Measurements from ENCODE around the gene FBXO3. TPM values are rescaled to one million over a fixed set of nuclear protein-coding genes. Genes with fewer than 3 reads are reported as not detected.
A peak's percentile ranks its signal among the peaks of the same experiment; 100 is the strongest.
"Not testable (repeated sequence)": the region's sequence is repeated elsewhere in the genome, so short reads cannot be mapped to it uniquely, and the experiment has no call there.

The FBXO3 gene
- total RNA-seq, 4 donors from 2014 or later: 27.3 to 43.9 (median 34.4) TPM

- Histone ChIP-seq H3K36me3 (no peaks in the 10 kb centered on the region), H3K27ac (no peak overlapping the region), H3K4me3 (peak overlapping the region in 3 of 4 donors; percentile 20 to 48 (median 25)), H3K9me3 (no peaks in the 10 kb centered on the region), H3K27me3 (peaks cover 0 to 80% (median 7%) of the 10 kb centered on the region in 4 donors), H3K4me1 (peaks cover 4 to 13% (median 8%) of the 10 kb centered on the region in 3 donors)
- DNase-seq: no peak
- intact Hi-C loops (cut with DNase I): no loop called here
- TF ChIP-seq POLR2A (IDR thresholded peaks at IDR 0.05): no peak
- no peak for TF ChIP-seq CTCF (IDR thresholded peaks at IDR 0.05)
- WGBS, 2 donors: 5 to 11% methylated on average over 8 to 17 of the region's 18 CpGs
These were observed 28.1 kb upstream of the FBXO3 start for GRCh38 chr11:33802194-33802950.

- Histone ChIP-seq H3K4me3 (peak overlapping the region in 2 of 4 donors; percentile 20 to 25), H3K27me3 (peaks cover 0 to 83% (median 7%) of the 10 kb centered on the region in 4 donors), H3K36me3 (no peaks in the 10 kb centered on the region), H3K9me3 (no peaks in the 10 kb centered on the region), H3K4me1 (peaks cover 4 to 13% (median 8%) of the 10 kb centered on the region in 3 donors), H3K27ac (no peak overlapping the region)
- 23 to 51% methylated on average over 7 of the region's 7 CpGs for WGBS, 2 donors
- DNase-seq: no peak
- TF ChIP-seq POLR2A (IDR thresholded peaks at IDR 0.05): no peak
- TF ChIP-seq CTCF (IDR thresholded peaks at IDR 0.05): no peak
- intact Hi-C loops (cut with DNase I): no loop called here
These were observed 27.5 kb upstream of the FBXO3 start for GRCh38 chr11:33801821-33802193.

GRCh38 chr11:33797879-33798278 is 23.6 kb upstream of the FBXO3 start:
- Histone ChIP-seq H3K36me3 (no peaks in the 10 kb centered on the region), H3K9me3 (peaks cover 0 to 3% (median 0%) of the 10 kb centered on the region in 3 donors), H3K27me3 (peaks cover 0 to 99% (median 7%) of the 10 kb centered on the region in 4 donors), H3K4me3 (no peak overlapping the region), H3K4me1 (peaks cover 4 to 13% (median 8%) of the 10 kb centered on the region in 3 donors), H3K27ac (no peak overlapping the region)
- no peak for DNase-seq
- intact Hi-C loops (cut with DNase I): no loop called here
- no peak for TF ChIP-seq POLR2A (IDR thresholded peaks at IDR 0.05)
- TF ChIP-seq CTCF (IDR thresholded peaks at IDR 0.05): no peak
- 82 to 87% methylated on average over 3 of the region's 3 CpGs for WGBS, 2 donors

GRCh38 chr11:33790040-33790439 is 15.7 kb upstream of the FBXO3 start:
- TF ChIP-seq CTCF (IDR thresholded peaks at IDR 0.05) (no peak), POLR2A (IDR thresholded peaks at IDR 0.05) (no peak)
- no peak overlapping the region for H3K4me3 ChIP-seq

GRCh38 chr11:33788095-33788494 is 13.8 kb upstream of the FBXO3 start:
- peaks cover 0 to 75% (median 0%) of the 10 kb centered on the region in 4 donors for H3K27me3 ChIP-seq
- 79 to 85% methylated on average over 2 of the region's 2 CpGs for WGBS, 2 donors
- H3K4me3 ChIP-seq; H3K27ac ChIP-seq; H3K36me3 ChIP-seq; intact Hi-C loops (cut with DNase I); H3K9me3 ChIP-seq; DNase-seq; H3K4me1 ChIP-seq: not testable (repeated sequence)

More at GRCh38 chr11:33790040-33790439, 15.7 kb upstream of the FBXO3 start:
- Histone ChIP-seq H3K9me3 (peaks cover 0 to 3% (median 0%) of the 10 kb centered on the region in 3 donors), H3K4me1 (peaks cover 0 to 9% (median 3%) of the 10 kb centered on the region in 3 donors), H3K27me3 (peaks cover 0 to 77% (median 0%) of the 10 kb centered on the region in 4 donors), H3K36me3 (no peaks in the 10 kb centered on the region), H3K27ac (no peak overlapping the region)
- no peak for DNase-seq
- intact Hi-C loops (cut with DNase I): no loop called here
- 37 to 44% methylated on average over 4 of the region's 4 CpGs for WGBS, 2 donors

Data from esophagus squamous epithelium (tissue), 5 donors.